ENCODE data around the gene GALNT9.

GALNT9 gene

DNA sequence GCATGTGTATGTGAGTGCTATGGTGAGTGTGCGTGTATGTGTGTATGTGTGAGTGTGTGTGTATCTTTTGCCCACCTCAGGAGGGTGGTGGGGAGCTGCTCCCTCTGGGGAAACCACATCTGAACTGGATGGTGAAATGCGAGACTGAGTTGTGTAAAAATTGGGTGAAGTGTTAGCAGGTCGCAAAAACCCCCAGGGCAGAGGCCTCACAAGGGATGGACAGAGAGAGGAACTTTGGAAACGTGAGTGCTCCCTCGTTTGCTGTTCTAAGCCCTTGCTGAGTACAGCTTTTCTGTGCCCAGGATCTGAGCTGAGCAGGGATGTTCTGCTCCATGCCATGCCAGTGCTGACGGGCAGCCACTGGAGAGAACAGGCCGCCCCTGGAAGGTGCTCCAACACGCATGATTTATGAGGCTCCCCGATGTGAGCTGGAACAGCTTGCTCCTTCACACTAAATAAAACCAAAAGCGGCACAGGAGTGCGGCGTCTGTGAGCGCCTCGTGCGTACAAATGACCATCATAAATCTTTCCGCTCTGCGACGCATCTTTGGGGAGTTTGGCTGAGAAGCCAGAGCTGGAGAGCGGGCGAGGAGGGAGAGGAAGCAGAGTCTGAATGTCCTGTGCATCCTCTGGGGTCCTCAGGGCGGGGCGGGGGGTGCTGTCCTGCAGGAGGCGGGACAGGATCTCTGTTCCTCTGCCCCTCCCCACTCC lies 14.1 kb upstream of the GALNT9 start:
- ATAC-seq: no peak
- no peak for TF ChIP-seq CSDC2 (CRISPR knock-in tag; IDR thresholded peaks at IDR 0.05)
- TF ChIP-seq ZNF70 (CRISPR knock-in tag; IDR thresholded peaks at IDR 0.05): no peak
- TF ChIP-seq, protein P1, sequence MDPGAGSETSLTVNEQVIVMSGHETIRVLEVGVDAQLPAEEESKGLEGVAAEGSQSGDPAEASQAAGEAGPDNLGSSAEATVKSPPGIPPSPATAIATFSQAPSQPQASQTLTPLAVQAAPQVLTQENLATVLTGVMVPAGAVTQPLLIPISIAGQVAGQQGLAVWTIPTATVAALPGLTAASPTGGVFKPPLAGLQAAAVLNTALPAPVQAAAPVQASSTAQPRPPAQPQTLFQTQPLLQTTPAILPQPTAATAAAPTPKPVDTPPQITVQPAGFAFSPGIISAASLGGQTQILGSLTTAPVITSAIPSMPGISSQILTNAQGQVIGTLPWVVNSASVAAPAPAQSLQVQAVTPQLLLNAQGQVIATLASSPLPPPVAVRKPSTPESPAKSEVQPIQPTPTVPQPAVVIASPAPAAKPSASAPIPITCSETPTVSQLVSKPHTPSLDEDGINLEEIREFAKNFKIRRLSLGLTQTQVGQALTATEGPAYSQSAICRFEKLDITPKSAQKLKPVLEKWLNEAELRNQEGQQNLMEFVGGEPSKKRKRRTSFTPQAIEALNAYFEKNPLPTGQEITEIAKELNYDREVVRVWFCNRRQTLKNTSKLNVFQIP (CRISPR knock-in tag; IDR thresholded peaks at IDR 0.05; ENCODE audit: borderline replicate concordance, low read depth): no peak
- TF ChIP-seq, protein P2, sequence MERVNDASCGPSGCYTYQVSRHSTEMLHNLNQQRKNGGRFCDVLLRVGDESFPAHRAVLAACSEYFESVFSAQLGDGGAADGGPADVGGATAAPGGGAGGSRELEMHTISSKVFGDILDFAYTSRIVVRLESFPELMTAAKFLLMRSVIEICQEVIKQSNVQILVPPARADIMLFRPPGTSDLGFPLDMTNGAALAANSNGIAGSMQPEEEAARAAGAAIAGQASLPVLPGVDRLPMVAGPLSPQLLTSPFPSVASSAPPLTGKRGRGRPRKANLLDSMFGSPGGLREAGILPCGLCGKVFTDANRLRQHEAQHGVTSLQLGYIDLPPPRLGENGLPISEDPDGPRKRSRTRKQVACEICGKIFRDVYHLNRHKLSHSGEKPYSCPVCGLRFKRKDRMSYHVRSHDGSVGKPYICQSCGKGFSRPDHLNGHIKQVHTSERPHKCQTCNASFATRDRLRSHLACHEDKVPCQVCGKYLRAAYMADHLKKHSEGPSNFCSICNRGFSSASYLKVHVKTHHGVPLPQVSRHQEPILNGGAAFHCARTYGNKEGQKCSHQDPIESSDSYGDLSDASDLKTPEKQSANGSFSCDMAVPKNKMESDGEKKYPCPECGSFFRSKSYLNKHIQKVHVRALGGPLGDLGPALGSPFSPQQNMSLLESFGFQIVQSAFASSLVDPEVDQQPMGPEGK (CRISPR knock-in tag; IDR thresholded peaks at IDR 0.05; ENCODE audit: borderline replicate concordance): no peak
- TF ChIP-seq PPARA (CRISPR knock-in tag; IDR thresholded peaks at IDR 0.05; ENCODE audit: borderline replicate concordance): no peak
- no peak for TF ChIP-seq SNAI2 (CRISPR knock-in tag; IDR thresholded peaks at IDR 0.05)
- TF ChIP-seq ZNF565 (CRISPR knock-in tag; conservative IDR thresholded peaks at IDR 0.05; ENCODE audit: low read depth): no peak
- TF ChIP-seq ZFP30 (CRISPR knock-in tag; IDR thresholded peaks at IDR 0.05): no peak
- no peak for TF ChIP-seq ZNF8 (CRISPR knock-in tag; IDR thresholded peaks at IDR 0.05)
- TF ChIP-seq TCF4 (CRISPR knock-in tag; IDR thresholded peaks at IDR 0.05; ENCODE audit: borderline replicate concordance): no peak

DNA sequence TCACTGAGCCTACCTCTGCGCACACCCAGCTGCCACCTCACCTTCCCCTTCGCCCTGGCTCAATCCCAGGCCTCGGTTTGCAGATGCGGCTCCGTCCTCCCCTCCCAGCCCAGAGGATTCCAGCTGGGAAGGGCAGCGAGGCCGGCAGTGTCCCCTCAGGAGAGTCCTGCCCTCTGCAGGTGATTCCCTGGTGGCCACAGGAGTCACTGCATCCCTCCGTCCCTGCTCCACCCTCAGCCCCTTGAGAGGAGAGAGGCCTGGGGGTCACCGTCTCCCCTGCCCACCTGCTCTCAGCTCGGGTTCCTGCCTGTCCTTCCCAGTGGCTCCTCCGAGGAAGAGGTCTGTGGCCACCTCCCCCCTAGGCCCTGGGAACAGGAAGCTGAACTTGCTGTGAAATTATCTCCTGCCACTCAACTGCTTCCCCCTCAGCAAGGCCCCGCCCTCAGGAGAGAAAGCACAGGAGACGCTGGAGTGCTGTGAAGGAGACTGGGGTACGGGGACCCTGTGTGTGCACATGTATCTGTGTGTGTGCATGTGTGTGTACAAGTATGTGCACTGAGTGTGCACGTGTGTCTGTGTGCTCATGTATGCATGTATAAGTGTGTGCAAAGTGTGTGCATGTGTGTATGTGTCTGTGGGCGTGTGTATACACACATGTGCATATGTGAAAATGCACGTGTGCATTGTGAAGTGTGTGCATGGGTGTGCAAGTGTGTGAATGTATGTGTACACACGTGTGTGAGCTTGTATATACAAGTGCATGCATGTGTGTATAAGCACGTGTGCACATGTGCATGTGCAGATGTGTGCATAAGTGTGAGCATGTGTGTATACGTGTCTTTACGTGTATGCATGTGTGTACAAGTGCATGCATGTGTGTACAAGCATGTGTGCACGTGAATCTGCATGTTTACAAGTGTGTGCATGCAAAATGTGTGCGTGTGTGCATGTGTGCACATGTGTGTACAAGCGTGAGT lies 13.2 kb upstream of the GALNT9 start:
- peak; percentile 55 for ATAC-seq
- TF ChIP-seq OSR1 (CRISPR knock-in tag; IDR thresholded peaks at IDR 0.05) (no peak), RARB (CRISPR knock-in tag; IDR thresholded peaks at IDR 0.05) (no peak), ZNF565 (CRISPR knock-in tag; conservative IDR thresholded peaks at IDR 0.05; ENCODE audit: low read depth) (no peak)

DNA sequence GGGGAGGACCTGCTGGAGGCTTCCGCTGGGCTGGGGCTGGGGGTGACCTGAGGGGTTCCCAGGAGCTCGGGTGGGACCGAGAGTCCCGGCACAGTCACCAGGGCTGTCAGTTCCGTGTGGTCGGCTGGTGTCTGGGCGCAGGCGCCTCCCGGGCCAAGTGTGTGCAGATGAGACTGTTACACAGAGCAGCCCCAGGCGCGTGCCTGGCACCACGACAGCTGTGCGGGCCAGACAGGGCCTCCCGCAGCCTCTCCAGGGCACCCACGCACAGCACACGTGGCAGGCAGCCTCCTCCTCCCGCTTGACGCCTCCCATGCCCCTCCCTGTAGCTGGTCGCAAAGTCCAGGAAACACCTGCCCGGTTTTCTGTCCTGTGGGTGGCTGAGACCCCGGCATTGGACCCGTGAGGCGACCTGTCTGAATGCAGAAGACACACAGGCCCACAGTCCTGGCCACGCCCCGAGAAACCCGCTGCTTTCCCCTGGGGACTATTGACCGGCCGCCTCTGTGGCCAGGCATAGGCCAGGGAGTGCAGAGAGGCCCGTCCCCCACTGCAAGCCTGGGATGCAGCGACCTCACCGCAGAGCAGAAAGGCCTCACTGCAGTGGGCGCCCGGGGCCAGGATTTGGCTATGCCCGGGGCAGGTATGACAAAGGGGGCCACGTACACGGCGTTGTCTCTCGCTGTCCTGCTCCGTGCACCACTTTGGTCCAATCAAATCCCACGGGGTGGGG lies 12.1 kb upstream of the GALNT9 start:
- no peak for TF ChIP-seq PPARA (CRISPR knock-in tag; IDR thresholded peaks at IDR 0.05; ENCODE audit: borderline replicate concordance)
- TF ChIP-seq, protein P3, sequence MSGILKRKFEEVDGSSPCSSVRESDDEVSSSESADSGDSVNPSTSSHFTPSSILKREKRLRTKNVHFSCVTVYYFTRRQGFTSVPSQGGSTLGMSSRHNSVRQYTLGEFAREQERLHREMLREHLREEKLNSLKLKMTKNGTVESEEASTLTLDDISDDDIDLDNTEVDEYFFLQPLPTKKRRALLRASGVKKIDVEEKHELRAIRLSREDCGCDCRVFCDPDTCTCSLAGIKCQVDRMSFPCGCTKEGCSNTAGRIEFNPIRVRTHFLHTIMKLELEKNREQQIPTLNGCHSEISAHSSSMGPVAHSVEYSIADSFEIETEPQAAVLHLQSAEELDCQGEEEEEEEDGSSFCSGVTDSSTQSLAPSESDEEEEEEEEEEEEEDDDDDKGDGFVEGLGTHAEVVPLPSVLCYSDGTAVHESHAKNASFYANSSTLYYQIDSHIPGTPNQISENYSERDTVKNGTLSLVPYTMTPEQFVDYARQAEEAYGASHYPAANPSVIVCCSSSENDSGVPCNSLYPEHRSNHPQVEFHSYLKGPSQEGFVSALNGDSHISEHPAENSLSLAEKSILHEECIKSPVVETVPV (CRISPR knock-in tag; IDR thresholded peaks at IDR 0.05): no peak
- TF ChIP-seq OSR1 (CRISPR knock-in tag; IDR thresholded peaks at IDR 0.05): no peak
- TF ChIP-seq ESRRG (CRISPR knock-in tag; IDR thresholded peaks at IDR 0.05): no peak
- TF ChIP-seq ZC3H10 (CRISPR knock-in tag; IDR thresholded peaks at IDR 0.05): no peak
- TF ChIP-seq, protein P1 (CRISPR knock-in tag; IDR thresholded peaks at IDR 0.05; ENCODE audit: borderline replicate concordance, low read depth): no peak
- TF ChIP-seq TOX (CRISPR knock-in tag; IDR thresholded peaks at IDR 0.05; ENCODE audit: borderline replicate concordance): no peak
- TF ChIP-seq CSDC2 (CRISPR knock-in tag; IDR thresholded peaks at IDR 0.05): no peak
- no peak for TF ChIP-seq ZNF8 (CRISPR knock-in tag; IDR thresholded peaks at IDR 0.05)
- TF ChIP-seq, protein P2 (CRISPR knock-in tag; IDR thresholded peaks at IDR 0.05; ENCODE audit: borderline replicate concordance): no peak
- ATAC-seq: no peak
